Astrocyte (in vitro differentiated cells and primary cell): ENCODE results near the gene TMED10. TPM values are rescaled to one million over a fixed set of nuclear protein-coding genes. Genes with fewer than 3 reads are reported as not detected.
A peak's percentile ranks its signal among the peaks of the same experiment; 100 is the strongest.

Source experiments
- DNase-seq: peaks from one replicate; pipeline ENCODE4 v3.0.0-alpha.2; 2010; ENCODE audit warnings: low read depth
- FAIRE-seq: peaks from 2 replicates; lab custom pipeline; 2011; peaks lifted over from hg19 to GRCh38; lab: Jason Lieb, UNC
- H2AFZ ChIP-seq: 2 replicates; pipeline ENCODE4 v1.6.0; 2012; ENCODE audit warnings: low read depth, low read length, inconsistent platforms
- H3K27ac ChIP-seq: 2 replicates; pipeline ENCODE4 v1.5.1; 2011; ENCODE audit warnings: low read depth, low read length, inconsistent platforms
- H3K27me3 ChIP-seq: 2 replicates; pipeline ENCODE4 v1.6.0; 2011; ENCODE audit warnings: low read length, inconsistent platforms; ENCODE audit not compliant: insufficient read depth
- H3K36me3 ChIP-seq: 2 replicates; pipeline ENCODE4 v1.5.1; 2011; ENCODE audit warnings: low read length, inconsistent platforms; ENCODE audit not compliant: insufficient read depth
- H3K4me1 ChIP-seq: 2 replicates; pipeline ENCODE4 v1.5.1; 2011; ENCODE audit warnings: low read length, inconsistent platforms; ENCODE audit not compliant: insufficient read depth
- H3K4me2 ChIP-seq: 2 replicates; pipeline ENCODE4 v1.6.0; 2012; ENCODE audit warnings: low read length, inconsistent platforms
- H3K4me3 ChIP-seq: 2 replicates; pipeline ENCODE4 v1.5.1; 2011; ENCODE audit warnings: low read depth, mild to moderate bottlenecking, low read length, inconsistent platforms; ENCODE audit not compliant: insufficient read depth
- H3K79me2 ChIP-seq: 2 replicates; pipeline ENCODE4 v1.6.0; 2012; ENCODE audit warnings: mild to moderate bottlenecking, low read length, inconsistent platforms; ENCODE audit not compliant: insufficient read depth
- H3K9ac ChIP-seq: 2 replicates; pipeline ENCODE4 v1.6.0; 2012; ENCODE audit warnings: mild to moderate bottlenecking, low read length, inconsistent platforms
- H3K9me3 ChIP-seq: 2 replicates; pipeline ENCODE4 v1.5.1; 2012; ENCODE audit warnings: low read depth, mild to moderate bottlenecking, low read length, inconsistent platforms; ENCODE audit not compliant: insufficient read depth
- H4K20me1 ChIP-seq: 2 replicates; pipeline ENCODE4 v1.6.0; 2012; ENCODE audit warnings: low read length, inconsistent platforms; ENCODE audit not compliant: insufficient read depth
- H3K27ac Mint-ChIP-seq: one replicate; pipeline ENCODE4 v1.8.0; 2021; ENCODE audit warnings: mild to moderate bottlenecking, mixed read lengths; ENCODE audit not compliant: unreplicated experiment
- H3K27me3 Mint-ChIP-seq: one replicate; pipeline ENCODE4 v1.8.0; 2021; ENCODE audit warnings: low read depth, mixed read lengths; ENCODE audit not compliant: unreplicated experiment
- H3K36me3 Mint-ChIP-seq: one replicate; pipeline ENCODE4 v1.8.0; 2021; ENCODE audit warnings: low read depth, mixed read lengths; ENCODE audit not compliant: unreplicated experiment
- H3K4me1 Mint-ChIP-seq: one replicate; pipeline ENCODE4 v1.8.0; 2021; ENCODE audit warnings: low read depth, mixed read lengths; ENCODE audit not compliant: unreplicated experiment
- H3K4me3 Mint-ChIP-seq: one replicate; pipeline ENCODE4 v1.8.0; 2021; ENCODE audit warnings: mild to moderate bottlenecking, moderate library complexity, mixed read lengths; ENCODE audit not compliant: unreplicated experiment
- H3K9me3 Mint-ChIP-seq: one replicate; pipeline ENCODE4 v1.8.0; 2021; ENCODE audit warnings: mild to moderate bottlenecking, mixed read lengths; ENCODE audit not compliant: unreplicated experiment
- CTCF ChIP-seq: IDR thresholded peaks from 2 replicates; pipeline ENCODE4 v1.5.1; 2011; ENCODE audit warnings: low read depth, mild to moderate bottlenecking, inconsistent platforms, low read length, moderate library complexity; ENCODE audit not compliant: insufficient read depth
- EZH2 ChIP-seq: IDR thresholded peaks from 2 replicates; pipeline ENCODE4 v1.6.1; 2012; ENCODE audit warnings: mild to moderate bottlenecking, low read length, inconsistent platforms; ENCODE audit not compliant: insufficient read depth
- total RNA-seq: library from RNA; stranded (reverse); gene quantifications from 2 replicates; pipeline ENCODE4 v1.2.1, GENCODE V29; 2021

TMED10 gene
- total RNA-seq, 1 donor from 2014 or later: 331 TPM

- FAIRE-seq: no peak
These were observed 24.7 kb upstream of the TMED10 start for GRCh38 chr14:75201087-75201486.

DNA sequence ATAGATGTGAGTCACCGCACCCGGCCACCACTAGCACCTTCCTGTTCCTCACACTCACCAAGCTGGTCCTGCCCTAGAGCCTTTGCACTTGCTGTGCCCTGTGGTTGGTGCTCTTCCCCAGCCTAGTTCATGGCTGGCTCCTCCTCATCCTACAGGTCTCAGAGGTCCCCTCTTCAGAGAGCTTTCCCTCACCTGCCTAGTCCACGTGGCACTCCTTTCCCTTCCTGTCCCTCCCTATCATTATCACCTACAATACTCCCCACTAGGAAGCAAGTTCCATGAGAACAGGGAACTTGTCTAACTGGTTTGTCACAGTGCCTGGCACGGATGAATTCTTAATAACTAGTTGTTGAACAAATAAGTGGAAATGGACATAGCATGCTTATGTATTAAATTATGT is 24.0 kb upstream of the TMED10 start:
- Histone ChIP-seq H3K27ac (no peak overlapping the region), H3K27me3 (no peaks in the 10 kb centered on the region), H3K36me3 (no peaks in the 10 kb centered on the region), H3K4me1 (peaks cover 1% of the 10 kb centered on the region), H3K9me3 (no peaks in the 10 kb centered on the region), H2AFZ (no peak overlapping the region), H3K4me2 (no peak overlapping the region), H3K4me3 (no peak overlapping the region), H3K9ac (no peak overlapping the region), H3K79me2 (no peaks in the 10 kb centered on the region), H4K20me1 (no peaks in the 10 kb centered on the region)
- no peak for DNase-seq
- H3K4me1 Mint-ChIP-seq: peaks cover 23% of the 10 kb centered on the region
- no peak for FAIRE-seq
- no peaks in the 10 kb centered on the region for H3K36me3 Mint-ChIP-seq
- H3K4me3 Mint-ChIP-seq: no peak overlapping the region
- no peaks in the 10 kb centered on the region for H3K27me3 Mint-ChIP-seq
- H3K9me3 Mint-ChIP-seq: peaks cover 3% of the 10 kb centered on the region
- no peak for TF ChIP-seq EZH2
- no peak for TF ChIP-seq CTCF
- no peak overlapping the region for H3K27ac Mint-ChIP-seq

More at GRCh38 chr14:75201087-75201486, 24.7 kb upstream of the TMED10 start:
- Histone ChIP-seq H3K9ac (no peak overlapping the region), H3K79me2 (no peaks in the 10 kb centered on the region), H3K4me2 (no peak overlapping the region), H3K36me3 (no peaks in the 10 kb centered on the region), H3K27me3 (no peaks in the 10 kb centered on the region), H3K9me3 (no peaks in the 10 kb centered on the region), H3K4me3 (no peak overlapping the region), H4K20me1 (no peaks in the 10 kb centered on the region), H3K4me1 (peaks cover 5% of the 10 kb centered on the region), H3K27ac (no peak overlapping the region), H2AFZ (no peak overlapping the region)
- Mint-ChIP-seq H3K27me3 (no peaks in the 10 kb centered on the region), H3K4me3 (no peak overlapping the region), H3K9me3 (peaks cover 3% of the 10 kb centered on the region), H3K4me1 (peaks cover 25% of the 10 kb centered on the region), H3K27ac (no peak overlapping the region), H3K36me3 (no peaks in the 10 kb centered on the region)
- TF ChIP-seq CTCF (no peak), EZH2 (no peak)
- no peak for DNase-seq

GRCh38 chr14:75198291-75198933 is 22.0 kb upstream of the TMED10 start:
- H3K36me3 ChIP-seq: no peaks in the 10 kb centered on the region
- no peaks in the 10 kb centered on the region for H3K4me1 ChIP-seq
- H3K27me3 ChIP-seq: no peaks in the 10 kb centered on the region
- H3K36me3 Mint-ChIP-seq: no peaks in the 10 kb centered on the region
- FAIRE-seq (no peak), DNase-seq (no peak)
- no peaks in the 10 kb centered on the region for H4K20me1 ChIP-seq
- peaks cover 3% of the 10 kb centered on the region for H3K9me3 Mint-ChIP-seq
- no peaks in the 10 kb centered on the region for H3K27me3 Mint-ChIP-seq
- H3K27ac ChIP-seq: no peak overlapping the region
- H3K9me3 ChIP-seq: no peaks in the 10 kb centered on the region
- TF ChIP-seq EZH2 (no peak), CTCF (no peak)
- no peak overlapping the region for H3K9ac ChIP-seq
- peaks cover 20% of the 10 kb centered on the region for H3K4me1 Mint-ChIP-seq
- peak overlapping the region; percentile 18 for H2AFZ ChIP-seq
- H3K4me2 ChIP-seq: no peak overlapping the region
- no peak overlapping the region for H3K4me3 ChIP-seq
- no peak overlapping the region for H3K4me3 Mint-ChIP-seq
- no peak overlapping the region for H3K27ac Mint-ChIP-seq
- no peaks in the 10 kb centered on the region for H3K79me2 ChIP-seq
